ENCODE data around the gene EFCAB13. TPM values are rescaled to one million over a fixed set of nuclear protein-coding genes. Genes with fewer than 3 reads are reported as not detected.
A peak's percentile ranks its signal among the peaks of the same experiment; 100 is the strongest.

Gene EFCAB13
- total and polyA plus RNA-seq, 11 donors: 0.47 to 6.1 (median 1.4) TPM

- H3K4me1 ChIP-seq: peaks cover 0 to 23% (median 7%) of the 10 kb centered on the region in 12 donors
- no peak overlapping the region for H3K4me3 ChIP-seq
- H3K9me3 ChIP-seq: peaks cover 0 to 3% (median 0%) of the 10 kb centered on the region in 12 donors
- ATAC-seq (no peak), DNase-seq (no peak)
- 82 to 88% (median 87%) methylated on average over 5 to 6 of the region's 6 CpGs for WGBS, 4 donors
- intact Hi-C loops (cut with DNase I): no loop called here
- peaks cover 0 to 26% (median 7%) of the 10 kb centered on the region in 9 donors for H3K36me3 ChIP-seq
- no peaks in the 10 kb centered on the region for H3K27me3 ChIP-seq
- TF ChIP-seq POLR2A (IDR thresholded peaks at IDR 0.05) (no peak), CTCF (IDR thresholded peaks at IDR 0.05) (no peak)
- peak overlapping the region in 1 of 12 donors; percentile 27 for H3K27ac ChIP-seq
Observed at GRCh38 chr17:47295874-47296255, 27.9 kb upstream of the EFCAB13 start.

GRCh38 chr17:47297661-47298400 lies 25.9 kb upstream of the EFCAB13 start:
- no peaks in the 10 kb centered on the region for H3K27me3 ChIP-seq
- WGBS, 4 donors: 92 to 96% (median 94%) methylated on average over 4 of the region's 4 CpGs
- TF ChIP-seq CTCF (IDR thresholded peaks at IDR 0.05) (no peak), POLR2A (IDR thresholded peaks at IDR 0.05) (no peak)
- peaks cover 0 to 23% (median 7%) of the 10 kb centered on the region in 12 donors for H3K4me1 ChIP-seq
- H3K9me3 ChIP-seq: peaks cover 0 to 17% (median 0%) of the 10 kb centered on the region in 12 donors
- no peak overlapping the region for H3K4me3 ChIP-seq
- ATAC-seq: no peak
- no peak for DNase-seq
- intact Hi-C loops (cut with DNase I): no loop called here
- peaks cover 0 to 34% (median 18%) of the 10 kb centered on the region in 9 donors for H3K36me3 ChIP-seq
- peak overlapping the region in 1 of 12 donors; percentile 21 for H3K27ac ChIP-seq

- no peak for DNase-seq
- Histone ChIP-seq H3K36me3 (peaks cover 0 to 43% (median 18%) of the 10 kb centered on the region in 9 donors), H3K9me3 (peaks cover 0 to 17% (median 0%) of the 10 kb centered on the region in 12 donors), H3K27me3 (no peaks in the 10 kb centered on the region), H3K4me3 (no peak overlapping the region), H3K4me1 (peaks cover 0 to 22% (median 7%) of the 10 kb centered on the region in 12 donors), H3K27ac (no peak overlapping the region)
- ATAC-seq: no peak
- 97 to 98% (median 97%) methylated on average over 6 of the region's 6 CpGs for WGBS, 4 donors
- intact Hi-C loops (cut with DNase I): no loop called here
- TF ChIP-seq CTCF (IDR thresholded peaks at IDR 0.05): no peak
- TF ChIP-seq POLR2A (IDR thresholded peaks at IDR 0.05): no peak
Observed at GRCh38 chr17:47298712-47299111, 25.0 kb upstream of the EFCAB13 start.

GRCh38 chr17:47299239-47299910 lies 24.4 kb upstream of the EFCAB13 start:
- no peak overlapping the region for H3K27ac ChIP-seq
- DNase-seq: no peak

More at GRCh38 chr17:47299239-47299910, 24.4 kb upstream of the EFCAB13 start:
- peaks cover 0 to 15% (median 6%) of the 10 kb centered on the region in 12 donors for H3K4me1 ChIP-seq
- no peaks in the 10 kb centered on the region for H3K27me3 ChIP-seq
- peaks cover 0 to 17% (median 0%) of the 10 kb centered on the region in 12 donors for H3K9me3 ChIP-seq
- H3K36me3 ChIP-seq: peaks cover 0 to 48% (median 18%) of the 10 kb centered on the region in 9 donors
- intact Hi-C loops (cut with DNase I): no loop called here
- TF ChIP-seq POLR2A (IDR thresholded peaks at IDR 0.05): no peak
- no peak for TF ChIP-seq CTCF (IDR thresholded peaks at IDR 0.05)
- no peak for ATAC-seq
- no peak overlapping the region for H3K4me3 ChIP-seq
- WGBS, 4 donors: 84 to 88% (median 85%) methylated on average over 12 to 13 of the region's 13 CpGs
